CD4-positive, alpha-beta T cell treated with Interleukin-1 beta for 1 hour (primary cell): ENCODE measurements around the gene SPAAR.
"Not testable (repeated sequence)": the region's sequence is repeated elsewhere in the genome, so short reads cannot be mapped to it uniquely, and the experiment has no call there.

Experiments used
- DNase-seq, 2 donors: peaks; one replicate each; pipeline ENCODE4 v3.0.0-alpha.2; 2020 to 2022

The SPAAR gene

GRCh38 chr9:35905051-35905781 lies 4.1 kb upstream of the SPAAR start:
- no peak for DNase-seq

- no peak for DNase-seq
These were observed 3.2 kb upstream of the SPAAR start, which contains the start of gene HRCT1 for GRCh38 chr9:35905912-35906679. TSS of gene HRCT1 (plus strand) at chr9:35906202. CDS start at chr9:35906288, 86 bp downstream.

GRCh38 chr9:35906923-35907699 lies 2.2 kb upstream of the SPAAR start:
- no peak for DNase-seq

GRCh38 chr9:35907711-35908503 lies 1.4 kb upstream of the SPAAR start:
- DNase-seq, result peak; percentile 11 to 12

GRCh38 chr9:35908504-35909125 lies 675 bp upstream of the SPAAR start:
- no peak for DNase-seq

GRCh38 chr9:35909687-35910612 lies 660 bp downstream of the SPAAR start:
- DNase-seq, result no peak

- DNase-seq, result peak; percentile 41 to 59
These were observed 1.5 kb downstream of the SPAAR start for GRCh38 chr9:35910613-35911359.

GRCh38 chr9:35911690-35912089 lies 2.4 kb downstream of the SPAAR start:
- no peak for DNase-seq

- DNase-seq, result no peak
These were observed 3.6 kb downstream of the SPAAR start for GRCh38 chr9:35912791-35913400.

- DNase-seq, result not testable (repeated sequence)
These were observed 4.1 kb downstream of the SPAAR start for GRCh38 chr9:35913429-35913828.

- peak; percentile 22 to 31 for DNase-seq
These were observed 5.1 kb downstream of the SPAAR start for GRCh38 chr9:35914301-35914807.

GRCh38 chr9:35915681-35916294 lies 6.5 kb downstream of the SPAAR start:
- DNase-seq, result no peak

GRCh38 chr9:35917261-35917660 lies 8.0 kb downstream of the SPAAR start:
- DNase-seq, result no peak

GRCh38 chr9:35918780-35919179 lies 9.5 kb downstream of the SPAAR start:
- DNase-seq, result no peak

GRCh38 chr9:35919212-35920008 lies 10.1 kb downstream of the SPAAR start:
- DNase-seq, result no peak

- no peak for DNase-seq
These were observed 10.8 kb downstream of the SPAAR start for GRCh38 chr9:35920051-35920620.

- DNase-seq, result no peak
These were observed 14.3 kb downstream of the SPAAR start for GRCh38 chr9:35923598-35923926.
